ENCODE results near the gene PCSK6.
A peak's percentile ranks its signal among the peaks of the same experiment; 100 is the strongest.

Gene PCSK6

DNA sequence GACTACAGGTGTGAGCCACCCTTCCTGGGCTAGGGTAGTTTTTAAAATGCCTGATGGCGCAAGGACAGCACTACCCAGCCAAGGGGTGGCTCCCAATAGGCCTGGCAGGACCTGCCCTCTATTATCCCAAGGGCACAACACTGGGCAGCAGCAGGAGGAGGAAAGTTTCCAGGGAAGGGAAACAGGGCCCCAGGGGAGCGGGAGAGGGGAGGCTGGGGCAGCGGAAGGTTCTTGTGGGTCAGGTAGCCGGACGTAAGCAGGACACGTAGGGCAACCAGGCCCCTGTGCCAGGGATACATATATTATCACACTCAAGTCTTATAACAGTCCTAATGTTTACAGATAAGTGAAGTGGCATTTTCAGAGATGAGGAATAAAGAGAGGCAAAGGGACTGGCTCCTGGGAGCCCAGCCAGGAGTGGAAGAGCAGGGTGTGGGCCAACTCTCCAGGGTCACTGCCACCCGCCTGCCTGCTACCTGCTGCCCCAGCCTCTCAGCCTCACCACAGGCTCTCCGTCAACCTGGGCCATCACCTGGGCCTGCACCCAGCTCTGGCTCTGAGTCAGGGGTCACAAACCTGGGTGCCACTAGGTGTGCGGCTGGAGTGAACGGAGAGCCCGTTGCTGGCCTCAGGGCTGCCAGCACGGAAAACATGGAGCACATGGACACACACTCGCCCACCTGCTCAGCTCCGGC is 121.3 kb downstream of the PCSK6 start:
- H3K27ac ChIP-seq (replicated peaks; ENCODE audit: low read length) = no peak overlapping the region
- H3K4me3 ChIP-seq (ENCODE audit: low read length in 2 of 2) = peak overlapping the region in 1 of 2 donors; percentile 3
- peak overlapping the region; percentile 18 for H2BK12ac ChIP-seq (ENCODE audit: low read length)
- H2AK5ac ChIP-seq (ENCODE audit: low read depth, low read length) = peak overlapping the region; percentile 64
- H3K14ac ChIP-seq (ENCODE audit: low read length) = peak overlapping the region; percentile 57
- no peak overlapping the region for H2AFZ ChIP-seq (ENCODE audit: low read length)
- H3K9me3 ChIP-seq (replicated peaks in 1 of 2; ENCODE audit: control insufficient read depth in 2 of 2, insufficient read depth in 1 of 2, low read depth in 1 of 2, low read length in 2 of 2) = peaks cover 0 to 12% of the 10 kb centered on the region in 2 donors
- peak overlapping the region; percentile 25 for H2BK15ac ChIP-seq (ENCODE audit: low read length)
- peak overlapping the region; percentile 13 for H3K4ac ChIP-seq (ENCODE audit: low read length)
- H2BK120ac ChIP-seq (ENCODE audit: low read depth, low read length) = no peak overlapping the region
- H3K4me1 ChIP-seq (ENCODE audit: control insufficient read depth in 2 of 2, insufficient read depth in 1 of 2, low read depth in 1 of 2, low read length in 2 of 2) = peaks cover 0 to 22% of the 10 kb centered on the region in 2 donors
- WGBS, 2 donors (ENCODE audit: extremely low coverage in 2 of 2, insufficient read length in 2 of 2, insufficient replicate concordance in 1 of 2) = no CpG with 5 or more reads among the region's 14 CpGs
- DNase-seq (ENCODE audit: low spot score) = no peak
- H3K4me2 ChIP-seq (ENCODE audit: insufficient read depth, low read length, poor library complexity, severe bottlenecking) = no peak overlapping the region
- no peak overlapping the region for H3K9ac ChIP-seq (ENCODE audit: low read depth, low read length, poor library complexity)
- H4K8ac ChIP-seq (ENCODE audit: low read depth, low read length) = peak overlapping the region; percentile 79
- no peaks in the 10 kb centered on the region for H3K79me1 ChIP-seq (ENCODE audit: low read depth, low read length)
- H4K91ac ChIP-seq (ENCODE audit: low read depth, low read length, poor library complexity) = peak overlapping the region; percentile 5
- peak overlapping the region; percentile 54 for H2BK5ac ChIP-seq (ENCODE audit: low read length)
- peak overlapping the region; percentile 72 for H3K18ac ChIP-seq (ENCODE audit: low read length)
- no peaks in the 10 kb centered on the region for H3K36me3 ChIP-seq (replicated peaks in 1 of 2; ENCODE audit: control insufficient read depth in 2 of 2, insufficient read depth in 2 of 2, low read length in 2 of 2)
- H3K27me3 ChIP-seq (ENCODE audit: control insufficient read depth in 3 of 3, insufficient read depth in 3 of 3, low read depth in 1 of 3, low read length in 3 of 3) = no peaks in the 10 kb centered on the region
- H3K23ac ChIP-seq (ENCODE audit: low read depth, low read length, poor library complexity) = peak overlapping the region; percentile 32

DNA sequence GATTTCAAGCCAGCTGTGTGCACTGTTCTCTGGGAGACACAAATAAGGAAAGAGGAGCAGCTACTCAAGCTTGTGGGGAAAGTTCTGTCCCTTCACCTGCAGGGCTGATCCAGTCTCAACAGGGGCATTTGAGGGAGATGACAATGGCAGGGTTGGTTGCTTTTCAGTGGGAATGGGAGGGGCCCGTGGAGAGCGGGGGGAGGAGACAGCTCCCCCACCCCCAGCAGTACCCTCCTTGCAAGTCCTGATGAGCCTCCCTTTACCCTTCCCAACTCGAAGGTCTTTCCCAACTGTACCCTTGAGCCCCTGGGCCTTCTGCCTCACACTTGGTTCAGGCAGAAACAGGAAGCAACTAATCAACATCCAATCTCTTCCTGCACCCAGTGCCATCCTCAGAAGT is 122.7 kb downstream of the PCSK6 start:
- Histone ChIP-seq H3K27ac (replicated peaks; ENCODE audit: low read length) (no peak overlapping the region), H3K27me3 (ENCODE audit: control insufficient read depth in 3 of 3, insufficient read depth in 3 of 3, low read depth in 1 of 3, low read length in 3 of 3) (no peaks in the 10 kb centered on the region), H2BK120ac (ENCODE audit: low read depth, low read length) (no peak overlapping the region), H3K4me2 (ENCODE audit: insufficient read depth, low read length, poor library complexity, severe bottlenecking) (no peak overlapping the region), H3K79me1 (ENCODE audit: low read depth, low read length) (no peaks in the 10 kb centered on the region), H3K18ac (ENCODE audit: low read length) (peak overlapping the region; percentile 72), H4K8ac (ENCODE audit: low read depth, low read length) (no peak overlapping the region), H4K91ac (ENCODE audit: low read depth, low read length, poor library complexity) (no peak overlapping the region), H3K4me3 (ENCODE audit: low read length in 2 of 2) (no peak overlapping the region), H3K36me3 (replicated peaks in 1 of 2; ENCODE audit: control insufficient read depth in 2 of 2, insufficient read depth in 2 of 2, low read length in 2 of 2) (no peaks in the 10 kb centered on the region), H2AK5ac (ENCODE audit: low read depth, low read length) (no peak overlapping the region), H2BK15ac (ENCODE audit: low read length) (no peak overlapping the region), H3K9me3 (replicated peaks in 1 of 2; ENCODE audit: control insufficient read depth in 2 of 2, insufficient read depth in 1 of 2, low read depth in 1 of 2, low read length in 2 of 2) (peaks cover 0 to 12% of the 10 kb centered on the region in 2 donors), H3K4ac (ENCODE audit: low read length) (no peak overlapping the region), H3K14ac (ENCODE audit: low read length) (no peak overlapping the region), H2AFZ (ENCODE audit: low read length) (no peak overlapping the region), H2BK5ac (ENCODE audit: low read length) (no peak overlapping the region), H3K4me1 (ENCODE audit: control insufficient read depth in 2 of 2, insufficient read depth in 1 of 2, low read depth in 1 of 2, low read length in 2 of 2) (peaks cover 0 to 17% of the 10 kb centered on the region in 2 donors), H2BK12ac (ENCODE audit: low read length) (no peak overlapping the region), H3K23ac (ENCODE audit: low read depth, low read length, poor library complexity) (no peak overlapping the region), H3K9ac (ENCODE audit: low read depth, low read length, poor library complexity) (no peak overlapping the region)
- WGBS, 2 donors (ENCODE audit: extremely low coverage in 2 of 2, insufficient read length in 2 of 2, insufficient replicate concordance in 1 of 2) = no CpG with 5 or more reads among the region's 3 CpGs
- DNase-seq (ENCODE audit: low spot score) = no peak

DNA sequence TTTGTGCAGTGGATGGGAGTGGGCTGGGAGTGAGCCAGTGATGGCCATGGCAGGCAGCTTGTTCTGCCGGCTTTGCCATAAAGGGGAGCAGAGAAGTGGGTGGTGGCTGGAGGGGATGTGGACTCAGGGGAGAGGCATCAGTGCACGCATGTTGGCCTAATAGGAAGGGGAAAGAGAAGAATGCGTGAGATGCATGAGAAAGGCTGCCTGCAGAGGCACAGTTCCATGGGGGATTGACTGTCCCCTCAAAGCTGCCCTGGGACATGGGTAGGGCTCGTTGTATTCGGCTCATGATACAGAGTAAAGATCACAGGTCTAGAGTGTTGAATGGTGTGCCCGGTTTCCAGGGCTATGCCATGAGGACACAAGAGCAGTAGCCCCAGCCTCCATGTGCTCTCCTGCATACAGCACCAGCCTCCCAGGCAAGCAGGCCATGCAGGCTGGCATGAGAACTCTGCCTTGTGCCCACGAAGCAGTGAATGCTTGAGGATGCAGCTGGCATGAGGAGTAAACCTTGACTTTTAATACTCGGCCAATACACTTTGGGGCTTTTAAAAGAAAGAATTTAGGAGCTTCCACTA is 126.4 kb downstream of the PCSK6 start:
- no peak overlapping the region for H2AK5ac ChIP-seq (ENCODE audit: low read depth, low read length)

DNA sequence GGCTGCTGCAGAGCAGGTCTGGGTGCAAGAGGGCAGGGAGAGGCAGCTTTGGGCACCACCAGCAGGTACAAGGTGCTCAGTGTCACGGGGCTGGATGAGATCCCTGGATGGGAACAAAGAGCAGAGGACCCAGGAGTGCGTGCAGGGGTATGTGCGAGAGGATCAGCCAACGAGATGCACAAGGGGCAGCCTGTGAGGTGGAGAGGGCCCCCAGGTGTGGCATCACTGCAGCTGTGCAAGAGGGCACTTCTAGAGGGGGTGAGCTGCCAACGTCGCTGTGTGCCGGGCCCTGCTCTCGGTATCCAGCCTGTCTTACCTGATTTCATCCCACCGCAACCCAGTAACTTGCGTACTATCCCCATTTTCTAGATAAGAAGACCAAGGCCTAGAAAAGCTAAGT is 127.1 kb downstream of the PCSK6 start:
- H3K18ac ChIP-seq (ENCODE audit: low read length) = no peak overlapping the region
- no peaks in the 10 kb centered on the region for H3K36me3 ChIP-seq (replicated peaks in 1 of 2; ENCODE audit: control insufficient read depth in 2 of 2, insufficient read depth in 2 of 2, low read length in 2 of 2)
- H3K23ac ChIP-seq (ENCODE audit: low read depth, low read length, poor library complexity) = no peak overlapping the region
- no peak overlapping the region for H3K4me3 ChIP-seq (ENCODE audit: low read length in 2 of 2)
- H2BK12ac ChIP-seq (ENCODE audit: low read length) = no peak overlapping the region
- H3K27ac ChIP-seq (replicated peaks; ENCODE audit: low read length) = no peak overlapping the region
- no peak for DNase-seq (ENCODE audit: low spot score)
- WGBS, 2 donors (ENCODE audit: extremely low coverage in 2 of 2, insufficient read length in 2 of 2, insufficient replicate concordance in 1 of 2) = no CpG with 5 or more reads among the region's 10 CpGs
- H3K14ac ChIP-seq (ENCODE audit: low read length) = no peak overlapping the region
- no peak overlapping the region for H4K91ac ChIP-seq (ENCODE audit: low read depth, low read length, poor library complexity)
- H3K9me3 ChIP-seq (replicated peaks in 1 of 2; ENCODE audit: control insufficient read depth in 2 of 2, insufficient read depth in 1 of 2, low read depth in 1 of 2, low read length in 2 of 2) = peaks cover 0 to 12% of the 10 kb centered on the region in 2 donors
- H3K4ac ChIP-seq (ENCODE audit: low read length) = no peak overlapping the region
- H2BK120ac ChIP-seq (ENCODE audit: low read depth, low read length) = no peak overlapping the region
- H2AFZ ChIP-seq (ENCODE audit: low read length) = no peak overlapping the region
- no peaks in the 10 kb centered on the region for H3K79me1 ChIP-seq (ENCODE audit: low read depth, low read length)
- H4K8ac ChIP-seq (ENCODE audit: low read depth, low read length) = no peak overlapping the region
- no peaks in the 10 kb centered on the region for H3K27me3 ChIP-seq (ENCODE audit: control insufficient read depth in 3 of 3, insufficient read depth in 3 of 3, low read depth in 1 of 3, low read length in 3 of 3)
- no peak overlapping the region for H3K9ac ChIP-seq (ENCODE audit: low read depth, low read length, poor library complexity)
- H2BK5ac ChIP-seq (ENCODE audit: low read length) = no peak overlapping the region
- H2BK15ac ChIP-seq (ENCODE audit: low read length) = no peak overlapping the region
- no peak overlapping the region for H3K4me2 ChIP-seq (ENCODE audit: insufficient read depth, low read length, poor library complexity, severe bottlenecking)
- H2AK5ac ChIP-seq (ENCODE audit: low read depth, low read length) = no peak overlapping the region
- peaks cover 0 to 10% of the 10 kb centered on the region in 2 donors for H3K4me1 ChIP-seq (ENCODE audit: control insufficient read depth in 2 of 2, insufficient read depth in 1 of 2, low read depth in 1 of 2, low read length in 2 of 2)

More for the DNA sequence above, 126.4 kb downstream of the PCSK6 start:
- Histone ChIP-seq H3K4me2 (ENCODE audit: insufficient read depth, low read length, poor library complexity, severe bottlenecking) (no peak overlapping the region), H3K4me1 (ENCODE audit: control insufficient read depth in 2 of 2, insufficient read depth in 1 of 2, low read depth in 1 of 2, low read length in 2 of 2) (peaks cover 0 to 8% of the 10 kb centered on the region in 2 donors), H3K4ac (ENCODE audit: low read length) (no peak overlapping the region), H2BK5ac (ENCODE audit: low read length) (no peak overlapping the region), H4K8ac (ENCODE audit: low read depth, low read length) (no peak overlapping the region), H3K36me3 (replicated peaks in 1 of 2; ENCODE audit: control insufficient read depth in 2 of 2, insufficient read depth in 2 of 2, low read length in 2 of 2) (no peaks in the 10 kb centered on the region), H3K14ac (ENCODE audit: low read length) (no peak overlapping the region), H3K9ac (ENCODE audit: low read depth, low read length, poor library complexity) (peak overlapping the region; percentile 26), H3K23ac (ENCODE audit: low read depth, low read length, poor library complexity) (no peak overlapping the region), H3K4me3 (ENCODE audit: low read length in 2 of 2) (no peak overlapping the region), H3K79me1 (ENCODE audit: low read depth, low read length) (no peaks in the 10 kb centered on the region), H3K27me3 (ENCODE audit: control insufficient read depth in 3 of 3, insufficient read depth in 3 of 3, low read depth in 1 of 3, low read length in 3 of 3) (no peaks in the 10 kb centered on the region), H3K27ac (replicated peaks; ENCODE audit: low read length) (no peak overlapping the region), H3K18ac (ENCODE audit: low read length) (peak overlapping the region; percentile 13), H4K91ac (ENCODE audit: low read depth, low read length, poor library complexity) (no peak overlapping the region), H2BK120ac (ENCODE audit: low read depth, low read length) (no peak overlapping the region), H2BK15ac (ENCODE audit: low read length) (no peak overlapping the region), H2BK12ac (ENCODE audit: low read length) (no peak overlapping the region), H3K9me3 (replicated peaks in 1 of 2; ENCODE audit: control insufficient read depth in 2 of 2, insufficient read depth in 1 of 2, low read depth in 1 of 2, low read length in 2 of 2) (peaks cover 0 to 12% of the 10 kb centered on the region in 2 donors), H2AFZ (ENCODE audit: low read length) (no peak overlapping the region)
- no CpG with 5 or more reads among the region's 8 CpGs for WGBS, 2 donors (ENCODE audit: extremely low coverage in 2 of 2, insufficient read length in 2 of 2, insufficient replicate concordance in 1 of 2)
- no peak for DNase-seq (ENCODE audit: low spot score)
